ENCODE measurements around the gene GALNT14. TPM values are rescaled to one million over a fixed set of nuclear protein-coding genes. Genes with fewer than 3 reads are reported as not detected.

Gene GALNT14
- total and polyA plus RNA-seq, 9 of the 15 experiments (the other 6 are each of a cell fraction or from before 2014, with no cell fraction given): 0.11 TPM; not detected in 8

DNA sequence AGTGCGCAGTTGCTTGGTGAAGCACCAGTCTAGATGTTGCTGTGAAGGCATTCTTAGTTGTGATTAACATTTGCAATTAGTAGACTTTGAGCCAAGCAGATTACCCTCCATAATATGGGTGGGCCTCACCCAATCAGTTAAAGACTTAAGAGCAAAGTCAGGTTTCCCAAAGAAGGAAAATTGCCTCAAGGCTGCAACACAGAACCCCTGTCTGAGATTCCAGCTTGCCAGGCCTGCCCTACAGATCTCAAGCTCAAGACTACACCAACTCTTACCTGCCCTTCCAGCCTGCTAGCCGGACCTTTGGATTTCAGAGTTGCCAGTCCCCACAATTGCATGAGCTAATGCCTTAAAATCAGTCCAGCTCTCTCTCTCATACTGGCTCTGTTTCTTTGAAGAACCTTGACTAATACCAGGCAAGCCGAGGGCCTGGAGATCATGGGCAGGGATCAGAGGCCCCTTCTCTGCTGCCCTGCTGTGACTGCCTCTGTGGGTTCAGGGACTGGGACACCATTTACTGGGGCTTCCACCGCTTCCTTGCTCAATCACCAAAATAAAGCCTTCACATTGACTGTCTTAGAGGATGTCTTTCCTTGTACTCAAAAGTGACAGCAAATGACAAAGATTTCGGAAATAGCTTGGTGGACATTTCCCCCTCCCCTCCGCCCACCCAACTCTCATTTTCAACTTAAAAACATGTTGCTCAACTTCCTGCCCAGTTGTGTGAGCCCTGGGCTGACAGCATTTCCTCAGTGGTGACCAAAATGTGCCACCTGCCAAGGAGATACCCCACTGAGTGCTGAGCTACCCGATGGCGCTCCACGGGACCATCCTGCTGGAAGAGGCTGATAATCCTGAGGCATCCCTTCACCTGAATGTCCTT, 86.7 kb downstream of the GALNT14 start:
- no peak for DNase-seq (ENCODE audit: extremely low read depth in 1 of 4, low spot score in 3 of 4)
- no peak for TF ChIP-seq ZHX1 (conservative IDR thresholded peaks at IDR 0.05; ENCODE audit: low read length)
- no peak for TF ChIP-seq PYGO2 (tag; IDR thresholded peaks at IDR 0.05)
- peak; percentile 86 for TF ChIP-seq ZNF134 (CRISPR knock-in tag; conservative IDR thresholded peaks at IDR 0.05)
- TF ChIP-seq ZNF184 (CRISPR knock-in tag; IDR thresholded peaks at IDR 0.05): no peak
- TF ChIP-seq PHTF2 (CRISPR knock-in tag; IDR thresholded peaks at IDR 0.05): no peak
- TF ChIP-seq, protein P1, sequence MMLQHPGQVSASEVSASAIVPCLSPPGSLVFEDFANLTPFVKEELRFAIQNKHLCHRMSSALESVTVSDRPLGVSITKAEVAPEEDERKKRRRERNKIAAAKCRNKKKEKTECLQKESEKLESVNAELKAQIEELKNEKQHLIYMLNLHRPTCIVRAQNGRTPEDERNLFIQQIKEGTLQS (IDR thresholded peaks at IDR 0.05): no peak
- TF ChIP-seq, protein P1 (CRISPR knock-in tag; conservative IDR thresholded peaks at IDR 0.05): no peak

More for the DNA sequence above, 86.7 kb downstream of the GALNT14 start:
- Histone ChIP-seq H3K4me1 (replicated peaks in 1 of 2; ENCODE audit: control insufficient read depth in 2 of 2, insufficient read depth in 2 of 2, low read length in 2 of 2) (no peaks in the 10 kb centered on the region), H3K27me3 (ENCODE audit: control insufficient read depth in 2 of 2, insufficient read depth in 2 of 2, low read length in 2 of 2) (peaks cover 0 to 37% of the 10 kb centered on the region in 2 experiments; a peak in 3 of 5 replicates), H3K4me3 (no peak overlapping the region), H3K9me1 (ENCODE audit: control insufficient read depth, insufficient read depth, low read length) (peaks cover 3% of the 10 kb centered on the region), H2AFZ (ENCODE audit: low read depth, low read length) (no peak overlapping the region), H3K4me2 (ENCODE audit: insufficient read depth, low read length) (no peak overlapping the region), H3K9ac (ENCODE audit: insufficient read depth in 1 of 2, low read depth in 2 of 2, low read length in 2 of 2) (no peak overlapping the region), H3K36me3 (ENCODE audit: control insufficient read depth, insufficient read depth, low read length) (no peaks in the 10 kb centered on the region), H3K27ac (ENCODE audit: extremely low read depth, low read depth, low read length) (no peak overlapping the region), H3K9me3 (replicated peaks; ENCODE audit: control insufficient read depth, insufficient read depth, low read depth, low read length) (no peaks in the 10 kb centered on the region), H4K20me1 (replicated peaks; ENCODE audit: control insufficient read depth, insufficient read depth, low read length) (no peaks in the 10 kb centered on the region; the same call in 1 of the 2 replicates), H3K79me2 (ENCODE audit: control insufficient read depth, insufficient read depth, low read length) (no peaks in the 10 kb centered on the region)
- 0% methylated on average over 9 of the region's 9 CpGs for WGBS (ENCODE audit: insufficient coverage, low coverage, missing lambda C conversion rate)
- no TSS peak for BruUV-seq (replicated peaks)
- ATAC-seq: no peak
- intact Hi-C loops (cut with micrococcal nuclease) (no loop called here), in situ Hi-C loops (cut with MboI) (no loop called here)
- POLR2A ChIA-PET: no interaction called here
- CTCF ChIA-PET (ENCODE audit: low intra/inter-chr PET ratio): no interaction called here
- FAIRE-seq: no peak
